Kasumi-1 (cell line): ENCODE data around the gene COL9A3.

Experiments
- DNase-seq, 2 experiments: peaks; one replicate each; lab custom pipeline; 2025; lab: John Stamatoyannopoulos, UW

The COL9A3 gene

DNA sequence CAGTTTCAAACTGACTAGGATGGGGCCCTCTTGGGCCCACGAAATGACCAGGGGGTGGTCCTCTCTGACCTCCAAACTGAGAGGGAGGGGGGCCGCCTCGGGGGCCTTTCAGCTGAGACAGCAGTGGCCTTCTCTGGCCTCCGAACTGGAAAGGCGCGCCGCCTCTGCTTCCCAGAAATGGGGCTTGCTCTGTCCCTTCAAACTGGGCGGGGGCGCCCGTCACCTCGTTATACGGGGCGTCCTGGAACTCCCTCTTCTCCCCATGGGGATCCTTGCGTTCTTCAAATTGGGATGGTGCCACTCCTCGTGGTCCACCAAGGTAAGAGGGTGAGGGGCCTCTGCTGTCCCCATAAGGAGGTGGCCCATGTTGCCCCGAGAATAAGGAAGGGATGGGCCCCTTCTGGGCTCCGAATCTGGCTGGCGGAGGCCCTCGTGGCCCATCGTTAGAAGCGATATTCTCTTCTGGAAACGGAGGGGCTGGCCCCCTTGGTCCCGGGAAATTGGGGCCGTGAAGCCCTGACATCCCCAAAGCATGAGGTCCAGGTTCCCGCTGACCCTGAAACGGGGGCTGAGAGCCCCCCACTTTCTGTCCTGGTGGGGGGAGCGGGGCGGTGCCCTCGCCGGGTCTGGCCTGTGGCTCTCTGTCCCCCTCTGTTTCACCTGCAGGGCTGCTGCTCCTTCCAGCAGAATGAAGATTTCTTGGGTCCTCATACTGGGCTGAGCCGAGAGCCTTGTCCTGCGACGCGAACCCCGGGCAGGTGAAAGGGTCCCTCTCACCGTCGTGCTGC is 63.5 kb downstream of the COL9A3 start:
- DNase-seq: no peak

DNA sequence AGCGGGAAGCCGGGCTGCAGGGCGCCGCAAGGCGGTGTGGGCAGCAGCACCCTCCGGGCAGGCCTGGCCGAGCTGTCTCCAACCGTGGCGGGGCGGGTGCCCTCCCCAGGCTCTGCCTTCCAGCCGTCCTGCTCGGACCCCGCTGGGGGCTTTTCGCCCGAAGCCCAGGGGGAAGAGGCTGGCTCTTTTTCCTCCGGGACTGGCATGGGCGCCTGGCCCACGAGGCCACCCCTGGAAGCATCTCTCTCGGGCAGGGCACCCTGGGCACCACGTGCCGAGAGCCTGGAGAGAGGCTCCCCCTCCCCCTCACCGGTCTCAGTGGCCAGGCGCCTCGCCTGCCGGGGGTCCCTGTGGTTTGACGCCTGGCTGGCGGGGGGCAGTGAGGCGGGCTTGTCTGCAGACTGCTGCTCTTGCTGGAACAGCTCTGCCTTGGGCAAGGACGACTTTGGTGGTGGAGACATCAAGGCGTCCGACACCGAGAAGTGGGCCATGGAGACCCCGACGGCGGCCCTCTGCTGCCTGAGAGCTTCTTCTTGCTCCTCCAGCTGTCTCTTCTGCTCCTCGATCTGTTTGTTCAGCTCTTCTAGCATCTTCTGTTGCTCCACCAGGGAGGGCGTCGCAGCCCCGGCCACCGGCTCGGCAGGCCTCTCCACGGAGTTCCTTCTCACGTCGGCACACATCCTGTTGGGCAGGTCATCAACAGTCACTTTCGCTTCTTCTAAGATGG is 64.2 kb downstream of the COL9A3 start:
- DNase-seq: no peak

DNA sequence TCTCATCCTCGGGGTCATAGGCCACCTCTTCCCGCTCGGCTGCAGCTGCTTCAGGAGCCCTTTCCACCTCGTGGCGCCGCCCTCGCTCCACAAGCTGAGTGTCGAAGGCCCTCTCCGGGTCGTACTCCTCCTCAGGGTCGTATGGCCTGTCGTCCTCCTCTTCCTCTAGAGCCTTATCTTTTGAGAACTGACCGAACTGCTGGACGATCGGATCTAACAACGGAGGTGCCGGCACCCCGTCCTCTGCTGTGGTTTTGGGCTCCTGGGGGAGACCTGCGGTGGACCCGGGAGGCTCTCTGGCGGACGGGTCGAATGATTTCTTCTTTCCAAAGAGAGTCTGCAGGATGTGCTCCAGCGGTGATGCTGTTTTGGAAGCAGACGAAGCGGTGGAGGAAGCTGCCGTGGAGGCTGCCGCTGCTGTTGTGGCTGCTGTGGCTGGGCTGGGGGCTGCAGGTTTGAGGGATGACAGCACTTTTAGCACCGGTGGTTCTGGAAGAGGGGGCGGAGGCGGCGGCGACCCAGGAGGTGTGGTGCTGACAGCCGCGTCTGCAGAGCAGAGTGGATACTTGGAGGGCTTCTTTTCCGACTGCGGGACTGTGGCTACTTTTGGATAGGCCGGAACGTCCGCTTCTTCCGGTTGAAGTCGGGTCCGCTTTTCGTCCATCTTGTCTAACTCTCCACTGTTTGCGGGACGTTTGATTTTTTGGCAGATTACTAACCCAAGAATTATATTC is 65.0 kb downstream of the COL9A3 start:
- no peak for DNase-seq

DNA sequence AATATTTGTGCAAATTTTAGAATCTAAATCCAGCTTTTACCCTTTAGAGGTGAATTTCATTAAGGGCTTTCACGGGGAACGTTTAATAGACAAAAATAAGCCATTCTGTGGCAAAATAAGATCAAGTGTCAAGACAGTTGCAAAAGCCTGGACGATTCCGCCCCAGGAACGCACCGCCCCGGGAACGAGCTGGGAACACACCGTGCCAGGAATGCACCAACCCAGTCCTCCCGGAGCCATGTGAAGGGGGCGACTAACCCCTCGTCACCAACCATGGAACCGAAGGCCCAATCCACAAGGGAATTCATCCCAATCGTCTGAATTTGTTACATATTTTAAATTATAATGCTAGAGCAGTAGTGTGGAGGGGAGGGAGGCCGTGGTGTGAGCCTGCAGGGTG is 65.6 kb downstream of the COL9A3 start:
- no peak for DNase-seq

DNA sequence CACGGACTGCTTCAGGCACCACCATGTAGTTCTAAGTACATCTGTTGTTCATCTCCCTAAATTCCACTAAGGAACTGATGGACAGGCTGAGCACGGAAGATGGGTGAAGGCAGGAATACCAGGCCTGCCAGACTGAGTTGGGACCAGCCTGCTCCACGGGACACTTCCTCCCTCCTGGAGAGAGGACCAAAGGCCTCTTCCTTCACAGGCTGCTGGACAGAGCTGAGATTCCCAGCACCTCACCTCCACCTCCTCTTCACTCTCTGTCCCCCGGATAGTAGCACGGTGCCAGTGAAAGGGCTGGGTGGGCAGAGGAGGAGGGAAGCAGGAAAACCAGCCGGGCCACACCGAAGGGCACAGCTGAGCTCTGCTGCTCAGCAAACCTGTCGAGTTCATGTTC is 67.7 kb downstream of the COL9A3 start:
- no peak for DNase-seq

DNA sequence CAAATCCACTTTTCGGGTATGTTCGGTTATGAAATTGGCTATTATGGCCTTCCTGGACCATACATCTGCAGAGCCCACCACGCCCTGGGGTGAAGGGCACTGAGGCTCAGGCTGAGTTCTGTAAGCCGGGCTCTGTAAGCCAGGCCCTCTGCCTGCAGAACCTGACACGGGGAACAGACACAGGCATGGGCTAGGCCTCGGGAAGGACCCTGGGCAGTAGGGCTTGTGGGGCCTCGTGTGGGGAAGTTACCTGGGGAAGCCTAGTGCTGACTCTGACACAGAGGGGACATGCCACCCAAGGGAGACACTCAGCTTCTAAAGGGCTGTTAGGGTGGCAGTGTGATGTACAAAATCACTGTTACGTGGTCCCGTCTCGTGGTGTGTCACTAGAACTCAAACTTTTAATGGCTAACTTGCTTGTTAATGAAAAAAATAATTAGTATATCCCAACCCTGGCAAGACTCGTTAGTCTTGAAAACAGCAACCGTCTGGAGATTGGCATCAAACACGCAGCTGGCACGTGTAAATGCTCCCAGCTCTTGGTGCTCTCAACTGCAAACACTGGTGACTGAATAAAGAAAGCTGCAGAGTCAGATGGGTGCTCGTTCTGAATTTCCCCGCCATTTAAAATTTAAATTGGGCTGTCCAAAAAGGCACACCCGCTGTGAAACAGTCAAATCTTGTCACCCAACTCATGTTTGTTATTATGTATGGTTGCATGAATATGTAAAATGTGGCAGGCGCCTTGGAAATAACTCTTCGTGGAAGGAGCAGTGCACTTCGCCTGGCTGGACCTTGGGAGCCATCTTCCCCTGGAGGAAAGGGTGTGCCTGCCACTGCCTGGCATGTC is 68.4 kb downstream of the COL9A3 start:
- DNase-seq: no peak

DNA sequence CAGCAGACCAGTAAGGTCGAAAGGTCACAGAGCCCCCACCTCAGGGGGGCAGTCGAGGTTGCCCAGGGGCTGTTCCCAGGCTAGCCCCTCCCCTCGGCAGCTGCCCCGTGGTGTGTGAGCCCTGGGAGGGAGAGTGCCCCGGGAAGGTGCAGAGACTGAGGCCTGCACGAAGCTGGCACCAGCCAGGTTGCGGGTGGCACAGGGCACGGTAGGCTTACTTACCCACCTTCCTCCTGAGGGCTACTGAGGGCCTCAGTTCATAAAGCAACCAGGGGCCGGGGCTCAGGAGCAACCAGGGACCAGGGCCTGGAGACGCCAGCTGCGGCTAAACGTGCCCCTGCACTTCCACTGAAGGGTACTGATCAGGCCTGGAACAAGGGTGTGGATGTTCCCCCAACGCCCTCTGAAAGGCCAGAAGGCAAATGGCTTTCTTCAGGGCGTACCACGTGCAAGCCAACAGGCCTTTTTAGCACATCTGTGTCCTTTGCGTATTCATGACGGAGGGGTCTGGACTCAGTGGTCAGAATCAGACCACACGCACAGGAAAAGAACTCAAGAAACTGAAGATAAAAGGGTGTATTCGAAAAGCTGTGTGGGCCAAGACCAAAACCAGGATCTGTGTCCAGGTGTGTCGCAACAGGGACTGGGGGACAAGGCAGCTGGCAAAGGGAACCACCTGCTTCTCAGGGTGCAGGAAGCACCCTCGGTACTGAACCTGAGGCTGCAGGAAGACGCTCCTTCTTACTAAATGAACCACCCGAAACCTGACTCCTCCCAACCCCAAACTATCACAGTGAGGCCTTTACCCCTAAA is 69.3 kb downstream of the COL9A3 start:
- DNase-seq: no peak

DNA sequence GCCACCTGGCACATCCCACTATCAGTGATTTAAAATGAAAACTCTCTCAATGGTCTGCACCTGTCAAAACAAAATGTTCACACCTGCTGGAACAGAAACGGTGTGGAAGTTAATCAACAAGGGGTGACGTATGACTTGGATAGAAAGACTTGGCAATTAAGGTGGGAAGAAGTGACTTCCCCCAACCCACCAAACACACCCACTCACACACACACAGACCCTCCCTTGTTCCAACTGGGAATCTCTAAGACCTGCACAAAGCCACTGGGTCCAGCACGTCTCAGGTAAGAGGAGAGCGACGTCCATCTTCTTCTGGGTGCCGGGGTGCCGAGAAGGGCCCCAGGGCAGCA is 69.8 kb downstream of the COL9A3 start:
- no peak for DNase-seq

DNA sequence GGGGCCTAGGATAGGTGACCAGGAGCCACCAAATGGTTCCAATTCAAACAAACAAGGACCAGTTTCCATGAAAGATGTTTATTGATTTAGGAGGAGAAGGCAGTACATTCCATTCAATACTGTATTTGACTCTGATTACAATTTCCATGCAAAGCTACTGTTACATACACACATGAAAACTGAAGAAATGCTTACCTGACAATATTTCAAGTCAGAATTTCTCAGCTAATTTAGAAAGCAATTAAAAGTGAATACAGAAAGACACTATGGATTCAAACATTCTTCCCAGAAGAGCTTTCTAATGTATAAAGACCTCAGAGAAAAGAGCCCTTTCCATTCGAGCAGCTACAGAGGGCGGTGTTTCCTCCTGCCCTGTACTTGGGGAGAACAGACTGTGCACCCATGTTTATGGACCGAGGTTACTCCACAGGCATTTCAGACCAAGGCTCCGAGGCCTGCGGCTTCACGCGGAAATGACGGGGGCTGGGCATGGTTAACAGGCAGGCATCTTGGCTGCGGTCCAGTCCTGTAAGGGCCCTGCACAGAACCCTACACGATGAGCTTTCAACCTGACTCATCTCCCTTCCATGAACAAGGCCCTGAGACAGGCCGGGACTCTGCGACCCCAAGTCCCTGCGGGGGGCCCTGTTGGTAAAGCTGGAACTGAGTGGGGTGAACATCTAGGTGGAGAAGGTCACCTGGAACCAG is 70.5 kb downstream of the COL9A3 start:
- DNase-seq: peak; percentile 62 to 71

DNA sequence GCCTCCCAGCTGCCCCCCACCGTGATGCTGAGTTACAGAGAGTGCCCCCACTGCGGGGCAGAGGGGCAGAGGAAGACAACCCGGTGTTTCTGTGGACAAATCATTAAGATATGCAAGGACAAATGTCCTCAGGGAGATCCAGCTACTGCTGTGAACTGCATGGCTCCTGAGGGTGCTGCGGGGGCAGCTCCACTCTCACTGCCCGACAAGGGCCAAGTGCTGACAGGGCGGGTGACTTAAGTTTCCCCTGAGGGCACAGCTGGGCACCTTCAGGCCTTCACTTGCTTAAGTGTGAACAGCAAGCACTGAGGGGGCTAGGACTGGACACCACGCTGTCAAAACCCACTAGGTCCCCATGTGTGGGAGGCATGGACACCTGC is 71.0 kb downstream of the COL9A3 start:
- DNase-seq: no peak

DNA sequence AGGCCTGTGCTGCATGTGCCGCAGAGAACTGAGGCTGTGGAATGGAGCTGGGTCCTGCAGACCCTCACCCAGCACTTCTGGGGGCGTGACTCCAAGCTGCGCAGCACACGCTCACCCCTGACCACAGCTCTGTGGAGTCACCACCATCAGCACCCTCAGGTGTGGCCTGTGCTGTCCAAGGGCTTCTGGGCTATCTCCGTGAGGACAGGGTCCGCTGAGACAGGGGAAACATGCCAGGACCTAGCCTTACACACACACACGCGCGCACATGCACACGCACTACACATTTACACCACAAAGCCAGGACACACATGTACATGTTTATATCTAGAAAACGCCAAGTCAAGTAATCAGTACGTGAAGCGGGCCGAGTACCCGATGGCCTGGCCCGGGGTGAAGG is 71.6 kb downstream of the COL9A3 start:
- no peak for DNase-seq

DNA sequence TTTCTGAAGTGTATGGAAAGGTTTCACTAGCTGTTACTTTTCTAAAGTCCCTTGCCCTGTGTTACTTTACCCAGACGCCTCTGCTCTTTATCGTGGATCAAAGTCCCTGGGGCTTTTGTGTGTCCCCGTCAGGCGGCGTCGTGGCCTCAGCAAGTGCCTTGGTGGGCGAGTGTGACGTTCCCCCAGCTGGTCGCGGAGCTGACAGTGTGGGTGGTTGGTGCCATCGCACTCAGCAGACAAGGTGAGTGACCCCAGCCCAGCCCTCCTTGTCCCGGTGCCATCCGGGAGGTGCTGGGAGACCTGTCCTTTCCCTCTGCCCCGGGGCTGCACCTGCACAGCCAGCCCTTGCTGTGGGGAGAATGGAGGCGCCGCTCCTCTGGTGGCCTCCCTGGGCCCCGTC is 72.1 kb downstream of the COL9A3 start:
- DNase-seq: no peak

DNA sequence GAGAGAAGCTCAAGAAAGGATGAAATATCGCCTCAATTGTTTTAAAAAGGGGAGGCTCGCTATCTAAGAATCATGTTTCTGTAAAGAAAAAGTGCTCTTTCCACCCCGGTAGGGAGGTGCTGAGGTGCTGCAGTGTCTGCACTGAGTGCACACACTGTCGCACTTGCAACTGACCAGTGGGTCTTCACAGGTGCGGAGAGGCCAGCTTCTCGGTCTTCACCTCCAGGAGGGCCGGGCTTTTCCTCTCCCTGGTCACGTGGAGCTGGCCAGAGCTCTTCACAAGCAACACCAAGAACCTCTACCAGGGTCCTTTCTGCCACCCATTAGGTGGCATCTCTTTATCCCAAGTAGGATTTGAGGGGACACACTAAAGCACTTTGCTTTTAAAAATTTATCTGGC is 72.6 kb downstream of the COL9A3 start:
- no peak for DNase-seq

DNA sequence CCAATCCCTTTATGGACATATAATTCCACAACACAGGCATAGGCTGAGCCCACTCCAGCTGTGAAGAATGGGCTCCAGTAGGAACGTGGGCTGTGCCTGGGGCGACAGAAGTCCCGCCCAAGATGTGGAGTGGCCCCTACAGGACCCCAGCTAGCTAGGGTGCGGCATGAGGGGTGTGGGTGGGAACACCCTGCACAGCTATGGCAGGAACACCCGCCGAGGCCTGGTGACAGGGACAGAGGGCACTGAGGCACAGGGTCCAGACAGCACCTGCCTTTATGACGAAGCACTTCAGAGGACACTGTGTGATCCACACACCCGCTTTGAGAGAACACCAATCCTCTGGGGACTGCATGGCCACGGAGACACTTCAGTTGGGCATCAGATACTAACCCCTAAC is 73.0 kb downstream of the COL9A3 start:
- no peak for DNase-seq

DNA sequence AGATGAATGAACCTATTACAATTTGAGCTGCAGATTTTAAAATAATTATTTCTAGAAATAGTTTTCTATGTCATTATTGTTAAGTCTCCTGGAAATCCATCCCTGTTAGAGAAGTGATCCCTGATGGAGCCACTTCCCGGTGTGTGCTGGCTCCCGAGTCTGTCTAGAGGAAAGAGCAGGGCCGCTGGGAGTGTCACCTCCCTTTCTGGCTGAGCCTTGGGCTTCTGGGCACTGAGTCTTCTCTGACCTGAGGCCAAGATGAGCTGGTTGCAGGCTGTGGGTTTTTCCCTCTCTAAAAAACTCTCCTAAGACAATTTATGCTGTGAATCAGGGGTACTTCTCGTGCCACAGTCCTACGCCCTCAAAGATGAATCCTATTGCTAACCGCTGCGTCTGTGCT is 73.6 kb downstream of the COL9A3 start:
- no peak for DNase-seq
